ENCODE results near the gene DSTN.

Gene DSTN

DNA sequence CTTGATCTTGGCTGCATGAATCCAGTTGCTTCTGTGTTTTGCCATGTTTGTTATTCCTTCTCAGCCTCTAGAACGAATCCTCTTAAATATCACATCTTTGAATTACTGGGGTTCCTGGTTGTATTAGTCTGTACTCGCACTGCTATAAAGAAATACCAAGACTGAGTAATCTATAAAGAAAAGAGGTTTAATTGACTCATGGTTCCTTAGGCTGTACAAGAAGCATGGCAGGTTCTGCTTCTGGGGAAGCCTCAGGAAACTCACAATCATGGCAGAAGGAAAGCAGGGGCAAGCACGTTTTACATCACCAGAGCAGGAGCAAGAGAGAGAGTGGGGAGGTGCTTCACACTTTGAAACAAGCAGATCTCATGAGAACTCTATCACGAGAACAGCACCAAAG, 20.7 kb upstream of the DSTN start:
- no peak for DNase-seq (ENCODE audit: low spot score)

DNA sequence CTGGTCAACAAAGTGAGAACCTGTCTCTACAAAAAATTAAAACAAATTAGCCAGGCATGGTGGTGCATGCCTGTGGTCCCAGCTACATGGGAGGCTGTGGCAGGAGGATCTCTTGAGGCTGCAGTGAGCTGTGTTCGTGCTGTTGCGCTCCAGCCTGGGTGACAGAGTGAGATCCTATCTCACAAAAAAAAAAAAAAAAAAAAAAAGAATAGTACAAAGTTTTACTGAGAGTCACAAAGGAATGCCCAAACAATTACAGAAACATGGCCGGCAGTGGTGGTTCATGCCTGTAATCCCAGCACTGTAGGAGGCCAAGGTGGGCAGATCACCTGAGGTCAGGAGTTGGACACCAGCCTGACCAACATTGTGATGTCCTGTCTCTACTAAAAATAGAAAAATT, 14.8 kb upstream of the DSTN start:
- DNase-seq (ENCODE audit: low spot score), result no peak

DNA sequence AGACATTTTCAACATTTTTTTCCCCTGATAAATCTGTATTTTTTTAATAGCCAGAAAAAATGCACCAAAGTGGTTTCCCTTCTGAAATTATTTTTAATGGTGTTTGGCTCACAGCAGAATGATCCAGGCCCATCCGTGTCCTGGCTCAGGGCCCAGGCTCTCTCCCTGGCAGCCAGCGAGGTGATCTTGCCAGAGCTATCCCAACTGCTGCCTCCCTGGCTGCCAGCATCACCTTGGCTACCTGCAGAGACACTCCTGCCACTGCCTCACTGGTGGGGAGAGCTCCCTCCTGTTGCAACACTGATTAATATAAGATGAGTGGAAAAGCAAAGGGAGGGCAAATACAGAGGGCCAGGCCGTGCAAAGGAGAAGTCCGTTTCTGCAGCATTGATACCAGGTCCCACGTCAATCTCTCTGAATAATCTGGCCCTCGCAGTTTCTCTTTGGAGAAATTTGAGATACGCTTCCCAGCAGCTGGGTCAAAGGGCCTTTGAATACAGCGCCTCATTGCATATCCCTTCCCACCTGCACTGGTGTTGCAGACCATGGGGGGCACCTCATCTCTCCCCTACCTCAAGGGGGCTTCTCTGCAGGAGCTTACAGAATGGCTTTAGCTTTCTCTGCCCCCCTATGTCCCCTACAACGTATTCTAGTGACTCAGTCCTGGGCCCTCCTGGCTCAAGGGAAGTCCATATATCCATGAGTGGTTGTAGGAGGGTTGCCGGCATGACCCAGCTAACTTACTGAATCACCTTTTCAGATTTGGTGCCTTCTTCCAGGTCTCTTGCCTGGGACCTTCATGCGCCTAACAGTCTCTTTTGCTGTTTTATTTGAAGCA, 12.8 kb upstream of the DSTN start:
- DNase-seq (ENCODE audit: low spot score), result peak; percentile 8

DNA sequence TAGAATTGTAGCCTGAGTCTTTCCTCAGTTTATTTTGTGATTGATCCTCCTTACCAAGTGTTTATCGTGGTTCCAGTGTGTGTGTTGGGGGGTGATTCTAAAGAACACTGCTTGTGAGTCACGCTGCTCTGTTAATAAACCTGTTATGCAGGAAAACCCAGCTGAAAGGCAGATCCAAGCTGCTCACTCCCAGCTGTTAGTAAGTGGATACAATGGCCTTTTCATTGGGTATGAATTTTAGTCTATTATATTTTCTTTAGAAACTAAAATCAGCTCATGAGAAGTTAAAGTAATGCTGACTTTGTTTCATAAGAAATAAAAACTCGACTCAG, 12.2 kb upstream of the DSTN start:
- DNase-seq (ENCODE audit: low spot score), result peak; percentile 53

DNA sequence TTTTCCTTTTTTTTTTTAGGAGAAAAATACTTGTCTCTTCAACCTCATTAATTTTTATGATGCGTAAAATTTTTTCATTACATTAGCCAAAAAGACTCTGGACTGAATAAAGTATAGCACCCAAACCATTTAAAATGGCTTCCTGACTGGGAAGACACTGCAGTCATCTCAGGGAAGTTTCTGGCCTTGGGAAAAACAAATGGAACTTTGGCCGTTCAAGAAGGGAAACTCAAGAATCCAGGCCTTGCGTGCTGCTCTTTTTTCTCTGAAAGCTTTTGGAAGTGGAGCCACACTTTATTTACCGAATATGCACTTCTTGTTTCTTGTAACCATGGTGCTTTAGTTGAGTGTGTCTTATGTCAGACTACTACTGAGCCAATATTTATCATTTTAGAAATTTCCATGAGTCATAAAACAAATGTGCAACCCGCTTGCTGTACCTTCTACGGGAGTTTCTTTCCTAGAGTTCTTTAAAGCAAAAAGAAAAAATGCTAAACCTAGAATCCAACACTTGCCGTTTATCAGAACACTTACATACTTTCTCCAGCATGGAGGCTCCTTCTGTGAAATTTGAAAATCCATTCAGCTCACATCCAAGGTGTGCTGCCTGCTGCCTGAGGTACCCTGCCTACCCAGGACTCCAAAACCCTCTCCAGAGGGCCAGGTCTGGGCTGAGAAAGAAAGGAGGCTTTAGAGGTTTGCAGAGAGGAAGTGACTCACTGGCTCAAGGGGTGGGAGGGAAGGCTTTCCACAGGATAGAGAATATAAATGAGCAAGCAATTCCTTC, 11.5 kb upstream of the DSTN start:
- peak; percentile 72 for DNase-seq (ENCODE audit: low spot score)

DNA sequence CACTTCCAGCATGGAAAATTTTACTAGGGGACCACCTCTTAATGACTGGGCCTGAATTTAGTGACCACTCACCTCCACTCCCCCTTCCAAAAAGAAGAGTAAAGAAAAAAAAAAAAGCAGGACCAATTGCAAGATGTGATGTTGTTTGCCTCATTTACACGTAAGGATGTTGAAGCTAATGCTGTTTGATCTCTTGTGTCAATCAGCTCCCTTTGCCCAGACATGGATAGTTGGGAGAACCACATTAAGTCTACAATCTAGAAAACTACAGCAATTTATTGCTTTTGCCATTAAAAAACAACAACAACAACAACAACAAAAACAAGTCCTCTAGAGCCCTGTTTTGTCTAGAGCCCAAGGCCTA, 11.0 kb upstream of the DSTN start:
- no peak for DNase-seq (ENCODE audit: low spot score)

DNA sequence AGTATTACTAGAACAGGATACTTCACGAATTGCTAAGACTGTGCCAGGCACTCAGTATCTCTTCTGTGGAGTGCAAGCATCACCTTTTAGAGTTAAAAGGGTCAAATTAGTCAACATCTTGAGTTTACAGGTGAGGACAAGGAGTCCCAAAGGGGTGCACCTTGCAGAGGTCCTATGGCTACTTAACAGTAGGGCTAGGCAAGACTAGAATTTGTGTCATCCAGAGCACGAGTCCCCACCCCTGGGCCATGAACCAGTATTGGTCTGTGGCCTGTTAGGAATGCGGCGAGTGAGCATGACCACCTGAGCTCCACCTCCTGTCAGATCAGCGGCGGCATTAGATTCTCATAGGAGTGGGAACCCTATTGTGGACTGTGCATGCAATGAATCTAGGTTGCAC, 10.5 kb upstream of the DSTN start:
- no peak for DNase-seq (ENCODE audit: low spot score)

DNA sequence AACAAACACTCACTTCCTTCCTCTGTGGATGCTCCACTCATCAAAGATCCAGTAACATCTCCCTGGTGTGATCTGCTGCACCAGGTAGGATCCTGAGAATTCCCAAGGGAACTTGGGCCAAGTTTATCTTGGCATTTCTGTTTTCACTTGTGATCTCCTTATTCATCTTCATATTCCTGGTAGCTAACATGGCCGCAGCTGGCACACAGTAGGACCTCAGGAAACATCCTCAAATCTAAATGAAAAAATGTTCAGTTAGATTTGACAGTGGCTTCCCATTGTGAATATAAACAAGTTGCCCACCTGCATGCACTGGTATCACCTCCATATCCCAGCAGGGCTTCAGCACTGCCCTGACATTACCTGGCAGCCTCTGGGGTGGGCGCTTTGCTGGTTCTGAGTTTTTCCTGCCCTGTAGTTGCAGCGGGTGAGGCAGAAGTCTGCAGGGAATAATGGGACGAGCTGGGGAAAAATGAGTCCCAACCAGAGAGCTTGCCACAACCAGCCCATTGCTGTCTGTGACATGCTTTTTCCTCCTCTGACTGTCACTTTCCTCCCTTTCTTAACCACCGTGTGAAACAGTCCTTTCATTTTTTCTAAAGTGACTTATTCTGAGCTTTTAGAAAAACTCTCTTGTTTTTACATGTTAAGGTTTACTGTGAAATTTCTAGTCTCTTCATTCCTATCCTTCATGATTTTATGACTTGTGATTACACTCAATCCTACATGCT, 9.4 kb upstream of the DSTN start:
- no peak for DNase-seq (ENCODE audit: low spot score)

DNA sequence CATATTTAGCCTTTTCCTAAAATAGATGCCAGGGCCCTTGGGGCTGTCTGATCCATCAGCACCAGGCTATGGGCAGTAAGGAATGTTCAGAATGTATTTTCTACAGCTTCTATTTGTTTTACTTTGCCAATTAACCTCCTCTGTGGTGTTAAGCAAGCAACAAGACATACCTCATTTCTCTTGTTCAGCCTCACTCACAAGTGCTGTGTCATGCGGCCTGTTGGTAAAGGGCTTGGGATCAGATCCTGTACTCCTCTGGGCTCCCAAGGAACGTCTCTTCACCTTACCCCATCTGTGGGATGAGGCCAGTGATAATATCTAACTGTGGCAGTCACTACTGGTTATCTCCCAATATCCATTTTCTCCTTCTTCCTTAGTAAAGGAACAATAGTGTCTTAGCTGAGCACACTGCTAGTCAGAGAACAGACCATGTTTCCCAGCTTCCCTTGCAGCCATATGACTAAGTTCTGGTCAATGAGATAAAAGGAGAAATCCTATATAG, 7.0 kb upstream of the DSTN start:
- DNase-seq (ENCODE audit: low spot score), result no peak

DNA sequence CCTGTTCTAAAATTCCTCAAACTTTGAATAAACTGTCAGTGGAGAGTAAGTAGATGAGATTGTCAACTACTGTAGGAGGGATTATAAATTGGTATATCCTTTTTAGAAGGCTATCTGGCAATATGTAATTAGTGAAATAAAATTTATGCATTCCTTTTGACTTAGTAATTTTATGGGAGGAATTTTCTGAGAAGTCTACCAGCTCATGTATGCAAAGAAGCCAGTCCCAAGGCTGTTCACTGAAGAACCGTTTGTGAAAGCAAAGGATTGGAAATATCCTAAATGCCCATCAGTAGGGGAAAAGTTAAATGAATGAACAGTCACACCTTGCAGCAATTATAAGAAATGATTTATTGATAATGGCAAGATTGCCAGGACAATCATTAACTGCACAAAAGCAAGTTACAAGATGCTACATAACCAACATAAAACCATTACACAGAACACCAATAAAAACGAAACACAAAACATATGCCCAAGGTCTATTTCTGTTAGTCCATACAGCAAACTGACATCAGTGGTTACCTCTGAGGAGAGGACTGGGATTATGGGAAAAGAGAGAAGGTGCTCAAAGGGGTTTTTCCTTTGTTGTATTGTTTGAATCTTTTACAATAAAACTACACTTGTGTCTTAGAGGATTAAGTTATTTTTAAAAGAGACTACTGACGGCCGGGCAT, 4.6 kb upstream of the DSTN start:
- DNase-seq (ENCODE audit: low spot score), result no peak

DNA sequence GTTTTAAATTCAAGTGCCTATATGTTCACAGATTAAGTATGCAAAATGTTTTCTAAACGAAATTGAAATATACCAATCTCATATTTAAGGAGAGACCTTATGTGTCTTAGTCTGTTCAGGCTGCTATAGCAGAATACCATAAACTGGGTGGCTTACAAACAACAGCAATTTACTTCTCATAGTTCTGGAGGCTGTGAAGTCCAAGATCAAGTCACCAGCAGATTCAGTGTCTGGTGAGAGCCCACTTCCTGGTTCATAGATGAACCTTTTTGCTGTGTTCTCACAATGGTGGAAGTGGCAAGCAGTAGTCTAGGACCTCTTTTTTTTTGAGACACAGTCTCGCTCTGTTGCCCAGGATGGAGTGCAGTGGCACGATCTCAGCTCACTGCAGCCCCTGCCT, 3.5 kb upstream of the DSTN start:
- DNase-seq (ENCODE audit: low spot score), result no peak

DNA sequence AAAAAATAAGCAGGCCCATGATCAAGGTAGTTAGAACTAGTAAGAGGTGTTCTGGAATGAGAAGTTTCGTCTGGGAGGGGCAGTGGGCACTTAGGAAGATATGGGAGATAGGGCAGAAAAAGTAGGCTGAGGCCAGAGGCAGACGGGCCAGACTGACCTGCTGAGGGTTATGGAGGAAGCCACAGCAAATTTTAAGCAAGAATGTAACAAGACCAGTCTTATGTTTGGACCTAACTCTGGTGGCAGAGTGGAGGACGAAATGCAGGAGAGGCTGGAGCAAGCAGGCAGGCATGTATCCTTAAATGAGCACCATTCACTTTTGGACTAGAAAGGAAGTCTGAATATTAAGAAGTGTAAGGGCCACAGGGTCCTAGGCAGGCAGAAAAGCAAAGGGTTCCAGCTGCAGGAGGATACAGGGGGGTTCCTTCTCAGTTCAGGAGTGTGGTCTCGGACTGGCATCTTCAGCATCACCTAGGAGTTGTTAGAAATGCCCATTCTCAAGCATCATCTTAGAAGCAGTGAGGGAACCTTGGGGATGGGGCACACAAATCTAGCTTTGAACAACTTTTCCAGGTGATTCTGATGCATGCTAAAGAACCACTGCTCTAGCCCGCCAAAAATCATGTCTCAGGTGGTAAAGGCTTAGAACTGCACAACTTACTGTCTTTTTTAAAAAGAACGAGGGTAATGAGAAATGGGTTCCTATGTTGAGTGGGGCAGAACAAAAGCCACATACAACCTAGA, 1.7 kb upstream of the DSTN start:
- DNase-seq (ENCODE audit: low spot score), result no peak

DNA sequence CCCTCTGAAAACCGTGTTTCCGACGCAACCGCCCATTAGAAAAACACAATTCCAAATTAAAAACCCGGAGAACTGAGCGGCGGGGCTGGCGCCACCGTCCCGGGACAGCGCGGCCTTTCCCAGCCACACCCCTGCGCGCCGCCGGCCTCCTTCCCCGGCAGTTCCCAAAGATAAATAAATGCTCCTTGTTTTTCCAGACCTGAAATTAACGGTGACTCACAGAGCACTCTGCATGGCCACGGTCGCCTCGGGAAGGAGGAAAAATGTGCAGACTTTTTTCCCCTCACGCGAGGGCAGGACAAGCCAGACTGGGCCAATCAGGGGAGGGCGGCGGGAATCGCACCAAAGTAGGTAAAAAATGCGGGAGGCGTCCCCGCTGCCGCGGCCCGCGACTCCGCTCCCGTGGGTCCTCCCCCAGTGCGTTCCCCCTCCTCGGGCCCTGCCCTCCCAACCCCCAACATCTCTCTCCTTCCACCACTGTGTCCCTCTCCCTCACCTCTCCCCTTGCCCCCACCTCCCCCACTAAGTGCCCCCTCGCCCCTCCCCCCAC, 828 bp upstream of the DSTN start:
- DNase-seq (ENCODE audit: low spot score), result peak; percentile 93

DNA sequence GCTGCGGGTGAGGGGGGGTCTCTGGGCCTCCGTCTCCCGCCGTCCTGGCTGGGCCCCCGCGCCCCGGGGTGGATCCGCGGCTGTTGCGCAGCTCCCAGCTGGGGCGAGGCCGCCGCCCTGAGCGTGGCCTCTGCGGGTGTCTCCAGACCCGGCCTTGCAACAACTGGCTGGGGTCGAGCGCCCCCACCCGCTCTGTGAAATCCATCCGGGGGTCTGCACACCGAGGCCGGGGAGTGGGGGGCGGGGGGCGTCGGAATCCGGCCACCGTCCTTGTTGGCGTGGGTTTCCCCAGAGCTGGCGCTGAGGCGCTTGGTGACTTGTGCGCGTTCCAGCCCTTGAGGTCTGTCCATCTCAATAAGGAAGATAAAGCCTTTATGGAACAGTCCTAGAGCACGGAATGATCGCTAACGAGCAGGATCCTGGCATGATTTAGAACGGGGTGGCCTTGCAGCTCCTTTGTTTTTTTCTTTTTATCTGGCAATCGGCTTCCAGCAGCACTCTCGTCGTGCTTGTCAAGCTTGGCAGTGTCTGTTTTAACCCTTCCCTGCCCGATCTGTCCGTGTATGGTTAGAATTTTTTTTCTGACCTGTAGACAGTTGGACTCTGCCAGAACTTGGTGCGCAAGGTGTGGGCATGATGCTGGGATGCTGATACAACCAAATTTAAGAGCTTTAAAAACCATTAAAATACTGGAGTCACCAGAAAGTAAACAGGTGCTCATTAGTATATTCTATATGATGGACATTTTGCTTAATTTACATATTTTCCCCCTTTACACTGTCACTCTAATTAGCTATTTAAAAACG, 675 bp downstream of the DSTN start:
- DNase-seq (ENCODE audit: low spot score), result peak; percentile 39

DNA sequence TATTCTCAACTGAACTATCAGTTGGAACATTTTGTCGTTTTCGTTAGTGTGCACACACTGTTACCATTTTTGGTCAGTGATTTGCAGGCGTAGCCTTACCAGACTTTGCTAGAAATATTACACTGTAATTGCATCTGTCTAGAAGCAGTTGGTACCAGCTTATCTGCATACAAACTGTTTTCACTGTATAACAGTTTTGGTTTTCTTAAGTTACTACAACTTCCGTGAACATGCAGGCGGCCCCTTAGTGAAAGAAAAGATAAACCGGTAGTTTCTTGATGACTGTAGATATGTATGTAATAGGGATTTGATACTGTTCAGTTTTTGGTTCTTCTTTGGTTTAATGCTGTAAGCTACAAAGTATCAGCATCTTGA, 1.3 kb downstream of the DSTN start:
- DNase-seq (ENCODE audit: low spot score), result no peak

DNA sequence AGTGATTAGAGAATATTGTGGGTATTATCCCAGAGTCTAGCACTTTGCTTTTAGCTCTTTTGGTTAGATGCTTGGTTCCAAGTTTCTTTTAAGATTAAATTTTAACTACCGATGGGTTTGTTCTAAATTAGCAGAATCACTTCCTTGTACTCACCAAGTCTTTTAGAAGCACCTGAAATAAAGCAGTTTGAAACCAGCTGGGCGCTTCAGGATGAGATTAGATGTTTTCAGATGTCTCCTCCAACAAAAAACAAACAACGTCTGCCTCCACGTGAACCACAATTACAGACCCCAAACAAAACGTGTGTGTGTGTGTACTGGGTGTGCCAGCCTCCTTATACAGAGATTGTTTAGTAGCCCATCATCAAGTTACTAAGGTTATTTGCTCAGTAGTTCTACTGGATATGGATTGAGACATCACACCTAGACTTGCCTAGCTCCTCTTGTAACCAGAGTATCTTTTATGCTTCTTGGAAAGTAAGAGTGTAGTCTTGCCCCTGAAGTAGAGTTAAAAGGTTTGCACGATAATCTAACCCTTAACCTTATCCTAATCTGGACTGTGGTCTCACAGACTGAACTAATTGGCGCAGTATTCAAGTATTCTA, 2.3 kb downstream of the DSTN start:
- no peak for DNase-seq (ENCODE audit: low spot score)

DNA sequence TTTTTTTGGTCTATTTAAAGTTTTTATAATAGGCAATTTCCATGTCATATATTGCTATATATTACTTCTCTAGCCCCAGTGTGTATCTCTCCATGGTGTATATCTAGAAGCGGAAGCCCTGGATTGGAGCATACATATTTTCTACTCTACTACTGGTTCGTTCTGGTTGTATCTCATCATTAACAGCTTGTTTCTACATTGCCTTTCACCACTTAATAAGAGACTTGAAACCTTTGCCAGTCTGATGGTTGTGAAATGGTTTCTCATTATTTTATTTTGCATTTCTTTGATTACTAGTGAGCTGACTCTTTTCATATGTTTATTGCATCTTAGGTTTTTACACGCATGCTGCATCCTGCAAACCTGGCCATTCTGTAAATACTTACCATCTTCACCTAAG, 3.6 kb downstream of the DSTN start:
- DNase-seq (ENCODE audit: low spot score), result no peak

DNA sequence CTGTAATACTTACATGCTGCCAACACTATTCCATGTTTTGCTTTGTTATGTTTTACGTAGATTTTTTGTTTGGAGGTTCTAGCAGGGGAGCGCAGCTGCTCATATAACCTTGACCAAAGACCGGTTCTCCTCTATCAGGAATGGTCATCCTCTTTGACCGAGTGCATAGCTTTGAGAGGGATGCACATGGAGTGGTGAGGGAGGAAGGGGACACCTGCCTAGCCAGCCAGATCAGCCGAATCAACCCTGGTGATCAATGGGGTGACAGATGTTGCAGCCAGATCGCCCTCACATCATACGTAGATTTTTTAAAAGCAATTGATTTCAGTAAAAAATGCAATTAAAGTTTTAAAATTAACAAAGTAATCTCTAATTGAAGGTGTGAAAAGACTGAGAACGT, 6.3 kb downstream of the DSTN start:
- no peak for DNase-seq (ENCODE audit: low spot score)

DNA sequence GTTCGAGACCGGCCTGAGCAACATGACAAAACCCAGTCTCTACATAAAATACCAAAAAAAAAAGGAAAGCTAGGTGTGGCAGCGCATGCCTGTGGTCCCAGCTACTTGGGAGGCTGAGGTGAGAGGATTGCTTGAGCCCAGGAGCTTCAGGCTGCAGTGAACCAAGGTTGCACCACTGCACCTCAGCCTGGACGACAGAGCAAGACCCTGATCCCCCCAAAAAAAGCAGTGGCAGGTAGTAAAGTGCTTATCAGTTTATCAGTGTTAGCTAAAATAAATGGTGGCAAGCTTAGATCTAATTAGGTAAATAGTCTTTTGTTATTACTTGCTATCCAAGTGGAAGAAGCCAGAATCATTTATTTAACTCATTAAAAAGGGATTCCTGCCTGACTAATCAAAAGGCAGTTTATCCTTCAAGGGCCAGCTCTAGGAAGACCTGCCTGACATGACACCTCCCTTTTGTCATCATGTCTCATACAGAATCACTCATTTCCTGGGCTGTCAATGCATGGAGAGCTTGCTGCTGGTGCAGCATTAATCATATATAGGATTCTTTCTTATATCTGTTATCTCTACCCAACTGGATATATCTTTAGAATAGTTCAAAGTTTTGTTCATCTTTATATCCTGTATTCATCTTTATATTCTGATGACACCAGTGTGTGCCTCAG, 9.6 kb downstream of the DSTN start:
- DNase-seq (ENCODE audit: low spot score), result no peak

DNA sequence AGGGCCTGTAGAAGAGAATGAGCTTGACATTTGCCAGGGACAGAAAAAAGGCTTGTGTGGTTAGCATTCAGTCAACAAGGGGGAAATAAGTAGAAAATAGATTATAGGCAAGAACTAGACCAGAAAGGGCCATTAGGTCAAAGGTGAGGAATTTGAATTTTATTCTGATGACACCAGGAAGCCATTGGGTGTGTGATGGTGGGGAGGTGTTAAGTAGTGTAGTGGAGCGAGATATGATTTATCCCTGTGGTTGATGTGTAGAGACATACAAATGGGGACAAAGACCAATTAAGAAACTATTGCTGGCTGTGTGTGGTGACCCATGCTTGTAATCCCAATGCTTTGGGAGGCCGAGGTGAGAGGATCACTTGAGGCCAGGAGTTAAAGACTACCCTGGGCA, 11.0 kb downstream of the DSTN start:
- no peak for DNase-seq (ENCODE audit: low spot score)
